Choroid plexus epithelial cell (primary cell): Measurements from ENCODE around the gene TOP1.
A peak's percentile ranks its signal among the peaks of the same experiment; 100 is the strongest.

Source experiments
- DNase-seq: peaks from one replicate; pipeline ENCODE4 v3.0.0-alpha.2; 2010; ENCODE audit warnings: low read depth
- H3K4me3 ChIP-seq: 2 replicates; pipeline ENCODE4 v1.5.1; 2011; ENCODE audit warnings: low read depth, mild to moderate bottlenecking, control low read depth, low read length, moderate library complexity
- TF ChIP-seq, protein P1 (sequence below): conservative IDR thresholded peaks from 2 replicates; pipeline ENCODE4 v1.5.1; 2011; ENCODE audit warnings: low read depth, mild to moderate bottlenecking, control low read depth, inconsistent platforms, low read length, moderate library complexity

TOP1 gene

DNA sequence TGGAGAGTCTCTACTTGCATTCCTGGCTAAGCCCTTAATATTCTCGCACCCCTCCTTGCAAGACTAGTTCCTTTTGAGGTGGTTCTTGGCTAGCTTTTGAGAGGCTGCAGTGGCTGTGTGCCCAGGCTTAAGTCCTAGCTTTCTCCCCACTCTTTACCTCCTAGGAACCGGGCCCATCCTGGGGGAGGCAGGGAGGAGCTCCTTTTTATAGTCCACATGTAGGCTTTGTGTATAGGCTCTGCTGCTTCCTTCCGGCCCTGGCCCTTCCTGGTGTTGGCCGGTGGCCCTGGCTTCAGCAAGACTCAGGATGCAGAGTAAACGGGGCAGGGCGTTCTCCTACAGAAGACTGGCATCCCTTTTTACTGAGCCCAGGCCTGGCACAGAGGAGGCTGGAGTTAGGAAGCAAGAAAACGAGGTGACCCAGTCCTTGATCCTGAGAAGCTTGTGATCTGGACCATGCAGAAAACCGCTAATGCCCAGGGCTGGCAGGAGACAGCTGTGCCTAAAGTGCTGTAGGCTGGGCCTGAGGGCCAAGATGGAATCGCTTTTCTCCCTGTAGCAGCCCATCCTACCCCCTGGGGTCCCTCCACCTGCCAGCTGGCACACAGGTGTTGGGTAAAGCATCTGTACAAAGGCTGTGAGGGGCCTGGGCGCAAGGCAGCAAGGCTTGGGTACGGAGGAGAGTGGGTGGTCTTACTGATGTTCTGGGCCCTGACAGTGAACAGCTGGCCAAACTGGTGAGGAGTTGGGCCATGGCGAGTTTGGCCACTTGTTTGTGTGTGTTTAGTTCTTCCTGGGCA lies 117.4 kb downstream of the TOP1 start:
- TF ChIP-seq, protein P1, sequence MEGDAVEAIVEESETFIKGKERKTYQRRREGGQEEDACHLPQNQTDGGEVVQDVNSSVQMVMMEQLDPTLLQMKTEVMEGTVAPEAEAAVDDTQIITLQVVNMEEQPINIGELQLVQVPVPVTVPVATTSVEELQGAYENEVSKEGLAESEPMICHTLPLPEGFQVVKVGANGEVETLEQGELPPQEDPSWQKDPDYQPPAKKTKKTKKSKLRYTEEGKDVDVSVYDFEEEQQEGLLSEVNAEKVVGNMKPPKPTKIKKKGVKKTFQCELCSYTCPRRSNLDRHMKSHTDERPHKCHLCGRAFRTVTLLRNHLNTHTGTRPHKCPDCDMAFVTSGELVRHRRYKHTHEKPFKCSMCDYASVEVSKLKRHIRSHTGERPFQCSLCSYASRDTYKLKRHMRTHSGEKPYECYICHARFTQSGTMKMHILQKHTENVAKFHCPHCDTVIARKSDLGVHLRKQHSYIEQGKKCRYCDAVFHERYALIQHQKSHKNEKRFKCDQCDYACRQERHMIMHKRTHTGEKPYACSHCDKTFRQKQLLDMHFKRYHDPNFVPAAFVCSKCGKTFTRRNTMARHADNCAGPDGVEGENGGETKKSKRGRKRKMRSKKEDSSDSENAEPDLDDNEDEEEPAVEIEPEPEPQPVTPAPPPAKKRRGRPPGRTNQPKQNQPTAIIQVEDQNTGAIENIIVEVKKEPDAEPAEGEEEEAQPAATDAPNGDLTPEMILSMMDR: no peak
- no peak overlapping the region for H3K4me3 ChIP-seq

DNA sequence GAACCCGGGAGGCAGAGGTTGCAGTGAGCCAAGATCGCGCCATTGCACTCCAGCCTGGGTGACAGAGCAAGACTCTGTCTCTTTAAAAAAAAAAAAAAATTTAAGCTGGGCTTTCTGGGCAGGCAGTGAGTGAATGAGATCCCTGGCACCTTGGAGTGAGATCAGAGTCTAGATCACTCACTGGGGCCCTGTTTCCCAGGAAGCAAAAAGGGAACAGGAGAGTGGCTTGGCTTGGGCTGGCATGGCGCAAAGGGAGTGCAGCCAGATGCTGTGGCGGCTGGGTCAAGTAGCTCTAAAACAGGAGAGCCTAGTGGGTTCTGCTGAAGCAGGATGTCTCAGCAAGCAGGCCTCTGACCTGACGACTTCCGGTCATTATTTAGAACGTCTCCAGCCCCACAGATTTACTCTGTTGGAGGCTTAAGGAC lies 119.2 kb downstream of the TOP1 start:
- DNase-seq: peak; percentile 30
- TF ChIP-seq, protein P1: no peak
- H3K4me3 ChIP-seq: no peak overlapping the region

More for the DNA sequence above, 117.4 kb downstream of the TOP1 start:
- no peak for DNase-seq

DNA sequence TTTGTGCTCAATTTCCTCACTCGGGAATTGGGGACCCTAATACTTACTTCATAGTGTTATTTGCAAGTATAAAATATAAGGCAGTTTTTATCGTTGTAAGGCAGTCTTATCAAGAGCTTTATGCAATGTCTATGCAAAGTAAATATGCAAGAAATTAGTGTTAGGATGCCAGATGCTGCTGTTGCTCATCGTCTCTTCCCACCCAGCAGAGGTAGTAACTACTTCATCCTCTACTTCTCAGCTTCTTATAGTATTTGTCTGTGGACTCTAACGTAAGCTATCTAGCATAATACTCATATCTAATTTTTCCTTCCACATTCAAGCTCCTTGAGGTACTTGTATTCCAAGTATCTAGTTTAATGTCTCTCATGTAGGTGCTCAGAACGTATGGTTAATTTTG lies 120.3 kb downstream of the TOP1 start:
- DNase-seq: no peak
- no peak overlapping the region for H3K4me3 ChIP-seq
- TF ChIP-seq, protein P1: no peak

DNA sequence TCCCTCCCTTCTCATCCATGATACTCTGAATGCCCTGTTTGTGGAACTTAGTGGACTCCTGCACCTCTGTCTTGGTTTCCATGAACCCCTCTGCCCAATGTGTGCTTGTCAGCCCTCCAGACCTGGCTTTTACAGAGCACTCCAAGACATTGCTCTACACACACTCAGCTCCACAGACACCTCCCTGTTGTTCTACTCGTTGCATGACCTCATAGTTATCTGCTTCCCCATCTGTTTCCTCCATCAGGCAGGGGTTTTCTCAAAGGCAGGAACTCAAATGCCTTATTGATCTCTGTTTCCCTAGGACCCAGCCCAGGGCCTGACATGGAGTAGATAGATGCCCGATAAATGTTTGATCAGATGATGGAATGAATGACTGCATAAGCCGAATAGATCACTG lies 122.0 kb downstream of the TOP1 start:
- DNase-seq: no peak
- TF ChIP-seq, protein P1: no peak
- no peak overlapping the region for H3K4me3 ChIP-seq

DNA sequence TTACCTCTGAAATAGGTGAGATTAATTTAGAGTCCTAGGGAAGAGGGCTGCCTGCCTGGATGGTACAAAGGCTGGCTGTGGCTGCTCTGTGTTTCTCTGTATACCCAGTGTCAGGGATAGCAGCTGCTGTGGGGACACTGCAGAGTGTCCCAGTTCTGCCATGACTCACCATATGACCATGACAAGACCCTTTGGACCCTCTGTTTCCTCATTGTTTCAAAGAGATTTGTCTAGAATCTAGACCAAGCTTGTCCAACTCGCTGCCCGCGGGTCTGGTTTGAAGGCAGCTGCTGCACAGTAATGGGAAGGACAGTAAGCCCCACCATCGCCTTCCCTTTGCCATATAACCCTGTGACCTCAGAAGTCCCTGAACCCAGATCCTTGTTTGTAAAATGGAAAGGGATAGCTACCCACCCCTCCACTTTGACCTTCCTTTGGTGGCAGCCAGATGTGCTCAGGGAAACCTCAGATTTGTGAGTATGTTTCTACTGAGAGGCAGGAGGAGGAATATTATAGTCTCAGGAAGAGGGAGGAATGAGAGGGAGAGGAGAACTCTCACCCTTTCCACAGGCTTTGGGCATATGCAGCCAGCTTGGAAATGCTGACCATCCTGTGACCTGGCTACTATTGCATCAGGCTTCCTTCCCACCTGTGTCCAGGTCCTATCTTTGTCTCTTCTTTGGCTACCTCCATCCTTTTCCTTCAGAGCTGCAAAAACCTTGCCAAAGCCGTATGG lies 122.7 kb downstream of the TOP1 start:
- TF ChIP-seq, protein P1: no peak
- H3K4me3 ChIP-seq: no peak overlapping the region
- DNase-seq: no peak

DNA sequence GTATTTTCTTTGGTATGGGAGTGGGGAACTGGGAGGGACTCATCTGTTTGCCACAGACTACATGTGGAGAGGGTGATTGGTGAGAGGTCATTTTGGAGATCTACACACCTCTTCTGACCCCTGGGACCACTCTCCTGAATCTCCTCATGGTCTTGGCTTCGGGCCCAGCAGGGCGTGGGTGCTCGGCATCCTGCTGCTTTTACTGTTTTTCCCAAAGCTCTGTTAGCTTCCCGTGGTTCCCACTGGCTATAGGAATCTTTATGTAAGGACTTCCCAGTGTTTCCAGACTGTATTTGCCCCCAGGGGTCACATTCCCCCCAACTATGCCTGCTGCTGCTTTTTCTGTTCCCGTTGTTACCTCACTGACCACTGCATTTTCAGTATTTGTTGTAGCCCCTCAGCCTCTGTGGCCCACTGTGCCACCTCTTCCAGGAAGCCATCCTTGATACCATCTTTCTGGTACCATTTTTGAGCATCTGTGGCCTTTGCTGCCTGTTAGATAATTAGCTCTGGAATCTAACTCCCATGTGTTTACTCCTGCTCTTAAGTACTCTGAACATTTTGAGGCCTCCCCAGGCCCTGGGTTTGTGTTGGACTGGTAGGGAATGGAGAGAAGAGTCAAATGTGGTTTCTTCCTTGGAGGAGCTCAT lies 123.6 kb downstream of the TOP1 start:
- DNase-seq: no peak
- TF ChIP-seq, protein P1: no peak
- no peak overlapping the region for H3K4me3 ChIP-seq
